SK-N-MC (cell line): Measurements from ENCODE around the gene ERI3.

Source experiments
- DNase-seq: peaks from one replicate; pipeline ENCODE4 v3.0.0-alpha.2; 2011; ENCODE audit warnings: low read depth, low spot score
- H3K27ac ChIP-seq: fragments of 200-600 bp; sonication (generic); 2 replicates; pipeline ENCODE4 v1.5.1; 2016; ENCODE audit warnings: mixed run types
- H3K36me3 ChIP-seq: fragments of 200-600 bp; sonication (generic); 2 replicates; pipeline ENCODE4 v1.6.1; 2017; ENCODE audit warnings: antibody characterized with exemption, low read length, mixed read lengths; ENCODE audit not compliant: insufficient read depth
- H3K4me3 ChIP-seq: fragments of 200-600 bp; sonication (generic); 2 replicates; pipeline ENCODE4 v1.5.1; 2016
- H3K9ac ChIP-seq: fragments of 200-600 bp; sonication (generic); 2 replicates; pipeline ENCODE4 v1.8.0; 2017; ENCODE audit warnings: mixed run types, mixed read lengths; ENCODE audit not compliant: insufficient read length
- H3K9me3 ChIP-seq: fragments of 200-600 bp; sonication (generic); 2 replicates; pipeline ENCODE4 v1.6.1; 2017; ENCODE audit warnings: low read depth, mild to moderate bottlenecking, antibody characterized with exemption, low read length, moderate library complexity, mixed read lengths
- EZH2 ChIP-seq: fragments of 200-600 bp; sonication (generic); IDR thresholded peaks from one replicate; pipeline ENCODE4 v1.6.1; 2017; ENCODE audit warnings: antibody characterized with exemption
- FOXP2 ChIP-seq: optimal IDR thresholded peaks from 2 replicates; pipeline ENCODE3; 2011; ENCODE audit warnings: mild to moderate bottlenecking, moderate library complexity; ENCODE audit not compliant: insufficient read depth; ENCODE audit errors: extremely low read length, control extremely low read depth
- POLR2AphosphoS5 ChIP-seq: IDR thresholded peaks from 2 replicates; pipeline ENCODE4 v1.6.1; 2012; ENCODE audit warnings: mild to moderate bottlenecking, low read depth, low read length, borderline replicate concordance

ERI3 gene

DNA sequence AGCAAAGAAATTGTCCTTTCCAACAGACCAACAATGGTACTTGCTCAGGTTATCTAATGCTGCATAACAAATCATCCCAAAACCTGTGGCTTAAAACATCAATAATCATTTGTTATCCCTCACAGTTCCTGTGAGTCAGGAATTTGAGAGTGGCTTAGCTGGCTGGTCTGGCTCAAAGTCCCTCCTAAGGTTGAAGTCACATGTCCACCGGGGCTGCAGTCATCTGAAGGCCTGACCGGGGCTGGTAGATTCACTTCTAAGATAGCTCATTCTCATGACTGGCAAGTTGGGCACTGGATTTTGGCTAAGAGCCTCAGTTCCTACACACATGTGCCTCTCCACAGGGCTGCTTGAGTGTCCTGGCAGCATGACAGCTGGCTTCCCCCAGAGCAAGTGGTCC, 16.9 kb downstream of the ERI3 start:
- Histone ChIP-seq H3K9ac (no peak overlapping the region), H3K36me3 (peaks cover 57% of the 10 kb centered on the region), H3K4me3 (no peak overlapping the region), H3K9me3 (no peaks in the 10 kb centered on the region), H3K27ac (no peak overlapping the region)
- TF ChIP-seq POLR2AphosphoS5 (no peak), FOXP2 (no peak), EZH2 (no peak)
- DNase-seq, result no peak

- Histone ChIP-seq H3K27ac (no peak overlapping the region), H3K9me3 (no peaks in the 10 kb centered on the region), H3K36me3 (peaks cover 51% of the 10 kb centered on the region), H3K9ac (no peak overlapping the region), H3K4me3 (no peak overlapping the region)
- TF ChIP-seq POLR2AphosphoS5 (no peak), FOXP2 (no peak), EZH2 (no peak)
- no peak for DNase-seq
Measured at GRCh38 chr1:44336668-44337067, 18.4 kb downstream of the ERI3 start.

- Histone ChIP-seq H3K9me3 (no peaks in the 10 kb centered on the region), H3K9ac (no peak overlapping the region), H3K36me3 (peaks cover 45% of the 10 kb centered on the region), H3K4me3 (no peak overlapping the region), H3K27ac (no peak overlapping the region)
- DNase-seq, result no peak
- TF ChIP-seq EZH2, result no peak
- TF ChIP-seq POLR2AphosphoS5, result no peak
- no peak for TF ChIP-seq FOXP2
Measured at GRCh38 chr1:44334968-44335367, 20.1 kb downstream of the ERI3 start.

- H3K9ac ChIP-seq, result no peak overlapping the region
- no peak overlapping the region for H3K27ac ChIP-seq
- no peak overlapping the region for H3K4me3 ChIP-seq
- peaks cover 32% of the 10 kb centered on the region for H3K36me3 ChIP-seq
- no peak for TF ChIP-seq EZH2
- TF ChIP-seq POLR2AphosphoS5, result no peak
- no peak for TF ChIP-seq FOXP2
- no peak for DNase-seq
- no peaks in the 10 kb centered on the region for H3K9me3 ChIP-seq
Measured at GRCh38 chr1:44333376-44333775, 21.7 kb downstream of the ERI3 start.

DNA sequence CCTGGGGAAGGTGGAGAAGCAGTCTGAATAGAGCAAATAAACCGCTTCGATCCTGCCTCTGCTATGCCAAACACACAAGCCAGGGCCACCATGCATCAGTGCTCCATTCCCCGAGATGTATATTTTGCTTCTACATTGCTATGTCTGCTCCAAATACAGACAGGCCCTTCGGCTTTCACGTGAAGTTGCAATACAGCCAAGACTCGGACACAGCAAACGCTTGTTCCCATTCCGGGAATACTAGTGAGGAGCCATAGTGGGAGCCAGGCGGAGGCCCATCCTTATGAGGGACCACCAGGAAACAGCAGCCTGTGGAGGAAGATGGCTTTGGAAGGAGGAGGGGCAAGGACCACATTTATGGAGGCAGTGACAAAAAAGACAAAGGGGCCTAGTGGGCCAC, 22.6 kb downstream of the ERI3 start:
- TF ChIP-seq FOXP2 (no peak), EZH2 (no peak), POLR2AphosphoS5 (no peak)
- Histone ChIP-seq H3K9ac (no peak overlapping the region), H3K9me3 (no peaks in the 10 kb centered on the region), H3K4me3 (no peak overlapping the region), H3K36me3 (peaks cover 24% of the 10 kb centered on the region), H3K27ac (no peak overlapping the region)
- DNase-seq, result no peak

DNA sequence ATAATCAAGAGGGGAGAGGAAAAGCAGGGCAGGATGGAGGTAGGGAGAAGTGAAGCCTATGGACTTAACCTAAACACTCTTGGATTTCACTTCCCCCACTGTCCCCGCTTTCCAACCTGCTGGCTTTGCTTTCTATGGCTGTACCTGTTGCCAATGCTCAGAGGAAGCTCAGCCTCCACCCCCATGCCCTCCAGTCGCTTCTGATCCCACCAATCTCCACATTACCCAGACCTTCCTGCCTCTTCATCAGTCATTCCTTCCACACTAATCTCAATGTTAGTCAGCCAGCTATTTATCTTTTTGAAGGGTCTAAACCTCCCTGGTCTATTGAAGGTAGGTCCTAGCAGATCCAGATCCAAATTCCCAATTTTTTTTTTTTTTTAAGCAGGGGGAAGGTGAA, 24.1 kb downstream of the ERI3 start:
- no peak overlapping the region for H3K4me3 ChIP-seq
- no peak for DNase-seq
- H3K27ac ChIP-seq, result no peak overlapping the region
- peaks cover 12% of the 10 kb centered on the region for H3K36me3 ChIP-seq
- no peak for TF ChIP-seq EZH2
- TF ChIP-seq FOXP2, result no peak
- no peak for TF ChIP-seq POLR2AphosphoS5
- H3K9ac ChIP-seq, result no peak overlapping the region
- H3K9me3 ChIP-seq, result no peaks in the 10 kb centered on the region

- no peaks in the 10 kb centered on the region for H3K9me3 ChIP-seq
- peaks cover 6% of the 10 kb centered on the region; the same call in 1 of the 2 replicates for H3K36me3 ChIP-seq
- no peak overlapping the region for H3K4me3 ChIP-seq
- H3K27ac ChIP-seq, result no peak overlapping the region
- DNase-seq, result no peak
- TF ChIP-seq POLR2AphosphoS5 (no peak), EZH2 (no peak), FOXP2 (no peak)
- H3K9ac ChIP-seq, result no peak overlapping the region
Measured at GRCh38 chr1:44328671-44329416, 26.2 kb downstream of the ERI3 start.

DNA sequence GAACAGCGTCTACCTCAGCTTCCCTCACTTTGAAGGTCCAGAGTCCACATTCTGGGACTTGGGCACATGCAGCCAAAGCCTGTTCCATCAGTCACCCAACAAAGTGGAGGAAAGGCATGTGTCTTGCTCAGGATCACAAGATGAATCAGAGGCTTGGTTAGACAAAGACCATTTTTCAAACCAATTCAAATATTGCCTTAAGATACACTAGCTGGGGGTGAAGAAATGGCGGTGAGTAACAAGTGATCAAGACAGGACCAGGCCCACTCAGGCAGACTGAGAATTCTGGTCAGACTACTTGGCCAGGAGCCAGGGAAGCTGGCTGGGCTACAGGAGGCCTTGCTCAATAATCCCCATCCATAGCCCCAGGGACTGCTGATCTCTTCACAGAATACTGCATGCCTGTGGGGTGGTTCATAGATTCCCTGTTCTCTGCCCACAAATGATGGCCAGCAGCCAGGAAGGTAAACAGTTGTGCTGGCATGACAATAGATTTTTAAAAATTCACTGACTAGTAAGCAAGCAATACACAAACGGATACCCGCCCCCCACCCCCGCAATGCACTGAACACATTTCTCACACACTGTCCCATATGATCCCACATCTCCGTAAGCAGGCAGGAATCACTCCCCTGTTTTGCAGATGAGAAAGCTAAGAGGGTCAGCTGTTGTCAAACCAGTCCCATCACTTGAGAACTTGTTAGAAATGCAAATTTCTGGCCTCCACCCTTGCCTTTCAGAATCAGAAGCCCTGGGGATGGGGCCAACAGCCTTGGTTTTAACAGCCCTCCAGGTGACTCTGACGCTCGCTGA, 27.2 kb downstream of the ERI3 start:
- TF ChIP-seq EZH2 (no peak), FOXP2 (no peak), POLR2AphosphoS5 (no peak)
- H3K9me3 ChIP-seq, result no peaks in the 10 kb centered on the region
- DNase-seq, result no peak
- H3K4me3 ChIP-seq, result no peak overlapping the region
- H3K36me3 ChIP-seq, result peaks cover 15% of the 10 kb centered on the region
- no peak overlapping the region for H3K27ac ChIP-seq
- H3K9ac ChIP-seq, result no peak overlapping the region
